Neural cell (in vitro differentiated cells): Measurements from ENCODE around the gene BMS1. TPM values are rescaled to one million over a fixed set of nuclear protein-coding genes. Genes with fewer than 3 reads are reported as not detected.
"Not testable (repeated sequence)": the region's sequence is repeated elsewhere in the genome, so short reads cannot be mapped to it uniquely, and the experiment has no call there.

Source experiments
- H2AFZ ChIP-seq: fragments of 200-600, 300-800 bp; sonication (generic), shearing (Covaris generic); 2 replicates; pipeline ENCODE4 v1.6.0; 2014; ENCODE audit warnings: low read depth, mild to moderate bottlenecking, antibody characterized with exemption, low read length, moderate library complexity
- H3F3A ChIP-seq: fragments of 200-600 bp; shearing (Covaris generic); 2 replicates; pipeline ENCODE4 v1.6.1; 2016; ENCODE audit warnings: mild to moderate bottlenecking, moderate library complexity, mixed read lengths, antibody characterized with exemption, low read length; ENCODE audit not compliant: insufficient read depth, poor library complexity, severe bottlenecking
- H3K27ac ChIP-seq: fragments of 200-600, 300-800 bp; sonication (generic), shearing (Covaris generic); 2 replicates; pipeline ENCODE4 v1.5.1; 2014; ENCODE audit warnings: mild to moderate bottlenecking, low read length, moderate library complexity
- H3K27me3 ChIP-seq: fragments of 300-800, 200-600 bp; sonication (generic), shearing (Covaris generic); 2 replicates; pipeline ENCODE4 v1.6.0; 2014; ENCODE audit warnings: mild to moderate bottlenecking, low read depth, low read length, moderate library complexity; ENCODE audit not compliant: insufficient read depth
- H3K36me3 ChIP-seq: fragments of 300-800, 200-600 bp; sonication (generic), shearing (Covaris generic); 2 replicates; pipeline ENCODE4 v1.5.1; 2014; ENCODE audit warnings: mild to moderate bottlenecking, antibody characterized with exemption, low read length, moderate library complexity; ENCODE audit not compliant: insufficient read depth
- H3K4me2 ChIP-seq: fragments of 300-800, 200-600 bp; sonication (generic), shearing (Covaris generic); 2 replicates; pipeline ENCODE4 v1.6.0; 2014; ENCODE audit warnings: mild to moderate bottlenecking, low read length
- H3K4me3 ChIP-seq: fragments of 300-800, 200-600 bp; sonication (generic), shearing (Covaris generic); 2 replicates; pipeline ENCODE4 v1.5.1; 2014; ENCODE audit warnings: mild to moderate bottlenecking, low read length, moderate library complexity
- H3K79me2 ChIP-seq: fragments of 200-600 bp; shearing (Covaris generic); replicated peaks from 2 replicates; pipeline ENCODE4 v1.6.0; 2014; ENCODE audit warnings: mild to moderate bottlenecking, low read length, moderate library complexity; ENCODE audit not compliant: insufficient read depth
- H3K9ac ChIP-seq: fragments of 300-800, 200-600 bp; sonication (generic), shearing (Covaris generic); 2 replicates; pipeline ENCODE4 v1.6.1; 2016; ENCODE audit warnings: mild to moderate bottlenecking, low read length, mixed read lengths
- H3K9me2 ChIP-seq: fragments of 200-600 bp; shearing (Covaris generic); 2 replicates; pipeline ENCODE4 v1.6.1; 2016; ENCODE audit warnings: mild to moderate bottlenecking, low read length, mixed read lengths; ENCODE audit not compliant: insufficient read depth
- H3K9me3 ChIP-seq: fragments of 200-600, 300-800 bp; sonication (generic), shearing (Covaris generic); 2 replicates; pipeline ENCODE4 v1.6.1; 2016; ENCODE audit warnings: mild to moderate bottlenecking, mixed run types, low read length, moderate library complexity, mixed read lengths
- H4K20me1 ChIP-seq: fragments of 200-600 bp; shearing (Covaris generic); 2 replicates; pipeline ENCODE4 v1.6.1; 2016; ENCODE audit warnings: mild to moderate bottlenecking, mixed run types; ENCODE audit not compliant: insufficient read depth
- CTCF ChIP-seq: fragments of 450-650 bp; IDR thresholded peaks from 2 replicates; pipeline ENCODE4 v1.5.1; 2014; ENCODE audit warnings: antibody characterized with exemption, mild to moderate bottlenecking, moderate library complexity; ENCODE audit not compliant: poor library complexity, severe bottlenecking
- EP300 ChIP-seq: fragments of 450-650 bp; conservative IDR thresholded peaks from 2 replicates; pipeline ENCODE4 v1.6.1; 2014; ENCODE audit warnings: antibody characterized with exemption, mild to moderate bottlenecking, moderate library complexity; ENCODE audit not compliant: poor library complexity, severe bottlenecking
- EZH2 ChIP-seq: fragments of 200-600, 300-800 bp; shearing (Covaris generic), sonication (generic); IDR thresholded peaks from 2 replicates; pipeline ENCODE4 v1.6.1; 2014; ENCODE audit warnings: antibody characterized with exemption, low read length, borderline replicate concordance, mild to moderate bottlenecking; ENCODE audit not compliant: insufficient read depth, poor library complexity, severe bottlenecking
- MXI1 ChIP-seq: fragments of 450-650 bp; conservative IDR thresholded peaks from 2 replicates; pipeline ENCODE4 v1.6.1; 2014; ENCODE audit warnings: antibody characterized with exemption, mild to moderate bottlenecking; ENCODE audit not compliant: poor library complexity, severe bottlenecking
- POLR2AphosphoS5 ChIP-seq: IDR thresholded peaks from 2 replicates; pipeline ENCODE4 v1.6.1; 2012
- RAD21 ChIP-seq: fragments of 450-650 bp; conservative IDR thresholded peaks from 2 replicates; pipeline ENCODE4 v1.6.1; 2014; ENCODE audit warnings: antibody characterized with exemption, mild to moderate bottlenecking, moderate library complexity
- REST ChIP-seq: IDR thresholded peaks from 2 replicates; pipeline ENCODE4 v1.6.1; 2012; ENCODE audit warnings: borderline replicate concordance
- SMC3 ChIP-seq: fragments of 450-650 bp; conservative IDR thresholded peaks from 2 replicates; pipeline ENCODE4 v1.6.1; 2014; ENCODE audit warnings: antibody characterized with exemption, mild to moderate bottlenecking, moderate library complexity; ENCODE audit not compliant: poor library complexity
- TAF1 ChIP-seq: IDR thresholded peaks from 2 replicates; pipeline ENCODE4 v1.6.1; 2012; ENCODE audit warnings: low read depth
- polyA plus RNA-seq: library from polyadenylated mRNA; depleted of rRNA; stranded (reverse); fragments of >200 nt; gene quantifications from 2 replicates; pipeline ENCODE4 v1.2.3, GENCODE V29; 2014

BMS1 gene
- polyA plus RNA-seq, 1 donor from 2014 or later: 8.5 TPM

- Histone ChIP-seq H3K36me3 (no peaks in the 10 kb centered on the region), H3K9ac (no peak overlapping the region), H3K4me2 (no peak overlapping the region), H3K27ac (no peak overlapping the region), H3F3A (no peaks in the 10 kb centered on the region), H3K9me2 (no peaks in the 10 kb centered on the region), H4K20me1 (no peaks in the 10 kb centered on the region), H3K9me3 (no peaks in the 10 kb centered on the region), H3K79me2 (no peaks in the 10 kb centered on the region), H3K4me3 (no peak overlapping the region), H3K27me3 (no peaks in the 10 kb centered on the region), H2AFZ (no peak overlapping the region)
- TF ChIP-seq EP300 (no peak), CTCF (no peak), MXI1 (no peak)
Observed at GRCh38 chr10:42836771-42837468, 54.3 kb downstream of the BMS1 start.

- H3K4me2 ChIP-seq, H3K79me2 ChIP-seq, H3K4me3 ChIP-seq: not testable (repeated sequence)
Observed at GRCh38 chr10:42844810-42845209, 62.2 kb downstream of the BMS1 start.

GRCh38 chr10:42847261-42847660 lies 64.7 kb downstream of the BMS1 start:
- not testable (repeated sequence) for H3K9me3 ChIP-seq, H3K9me2 ChIP-seq

More at GRCh38 chr10:42844810-42845209, 62.2 kb downstream of the BMS1 start:
- H4K20me1 ChIP-seq, H3K27ac ChIP-seq, H3K27me3 ChIP-seq, H3K36me3 ChIP-seq, H3K9me2 ChIP-seq, H3F3A ChIP-seq, H3K9ac ChIP-seq, H2AFZ ChIP-seq, H3K9me3 ChIP-seq: not testable (repeated sequence)

GRCh38 chr10:42850931-42851330 lies 68.3 kb downstream of the BMS1 start:
- no peaks in the 10 kb centered on the region for H4K20me1 ChIP-seq
- no peak overlapping the region for H3K9ac ChIP-seq
- H3K36me3 ChIP-seq: no peaks in the 10 kb centered on the region
- H3K4me2 ChIP-seq: no peak overlapping the region
- no peak overlapping the region for H2AFZ ChIP-seq
- H3K9me3 ChIP-seq: no peaks in the 10 kb centered on the region
- no peaks in the 10 kb centered on the region for H3K79me2 ChIP-seq
- H3K27me3 ChIP-seq: no peaks in the 10 kb centered on the region
- H3K9me2 ChIP-seq: no peaks in the 10 kb centered on the region
- TF ChIP-seq SMC3: no peak
- TF ChIP-seq MXI1: no peak
- no peak for TF ChIP-seq RAD21
- no peak for TF ChIP-seq CTCF
- no peak for TF ChIP-seq POLR2AphosphoS5
- no peak for TF ChIP-seq EP300
- no peak for TF ChIP-seq TAF1
- TF ChIP-seq EZH2: no peak
- no peak for TF ChIP-seq REST
- no peak overlapping the region for H3K27ac ChIP-seq
- no peak overlapping the region for H3K4me3 ChIP-seq
- no peaks in the 10 kb centered on the region for H3F3A ChIP-seq

More at GRCh38 chr10:42847261-42847660, 64.7 kb downstream of the BMS1 start:
- H3K27ac ChIP-seq, H3K36me3 ChIP-seq, H3K4me2 ChIP-seq, H3K79me2 ChIP-seq, H3K4me3 ChIP-seq, H3K27me3 ChIP-seq, H3K9ac ChIP-seq, H2AFZ ChIP-seq, H4K20me1 ChIP-seq, H3F3A ChIP-seq: not testable (repeated sequence)
